MM.1S (cell line): ENCODE data around the gene PDE4B.

Source experiments
- EZH2 ChIP-seq: fragments of 300-600 bp; sonication (generic); optimal IDR thresholded peaks from 2 replicates; pipeline ENCODE3; 2017; ENCODE audit warnings: low read depth, mild to moderate bottlenecking, antibody characterized with exemption, low read length, mixed read lengths
- EZH2phosphoT487 ChIP-seq: fragments of 300-600 bp; sonication (generic); IDR thresholded peaks from 2 replicates; pipeline ENCODE4 v1.6.1; 2018; ENCODE audit warnings: antibody characterized with exemption, low read length
- TF ChIP-seq, protein P1 (sequence below): fragments of 300-600 bp; sonication (generic); IDR thresholded peaks from 2 replicates; pipeline ENCODE4 v1.5.1; 2016; ENCODE audit warnings: antibody characterized with exemption, low read length, mixed read lengths

DNA sequence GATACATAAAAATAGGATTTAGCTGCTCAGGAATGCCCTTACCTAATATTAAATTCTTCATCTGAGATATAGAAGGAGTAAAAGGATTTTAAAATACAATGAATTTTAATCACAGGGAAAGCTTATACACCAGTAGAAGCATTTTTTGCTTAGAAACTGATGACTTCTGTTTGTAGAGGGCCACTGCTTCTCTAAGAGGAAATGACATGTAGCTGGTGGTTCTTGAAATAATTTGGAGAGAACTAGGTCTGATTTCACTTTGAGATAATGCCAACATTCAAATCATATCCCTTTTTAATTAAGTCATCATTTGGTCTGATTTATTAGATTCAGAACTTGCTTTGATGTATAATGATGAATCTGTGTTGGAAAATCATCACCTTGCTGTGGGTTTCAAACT is 574.7 kb downstream of the PDE4B start:
- TF ChIP-seq, protein P1, sequence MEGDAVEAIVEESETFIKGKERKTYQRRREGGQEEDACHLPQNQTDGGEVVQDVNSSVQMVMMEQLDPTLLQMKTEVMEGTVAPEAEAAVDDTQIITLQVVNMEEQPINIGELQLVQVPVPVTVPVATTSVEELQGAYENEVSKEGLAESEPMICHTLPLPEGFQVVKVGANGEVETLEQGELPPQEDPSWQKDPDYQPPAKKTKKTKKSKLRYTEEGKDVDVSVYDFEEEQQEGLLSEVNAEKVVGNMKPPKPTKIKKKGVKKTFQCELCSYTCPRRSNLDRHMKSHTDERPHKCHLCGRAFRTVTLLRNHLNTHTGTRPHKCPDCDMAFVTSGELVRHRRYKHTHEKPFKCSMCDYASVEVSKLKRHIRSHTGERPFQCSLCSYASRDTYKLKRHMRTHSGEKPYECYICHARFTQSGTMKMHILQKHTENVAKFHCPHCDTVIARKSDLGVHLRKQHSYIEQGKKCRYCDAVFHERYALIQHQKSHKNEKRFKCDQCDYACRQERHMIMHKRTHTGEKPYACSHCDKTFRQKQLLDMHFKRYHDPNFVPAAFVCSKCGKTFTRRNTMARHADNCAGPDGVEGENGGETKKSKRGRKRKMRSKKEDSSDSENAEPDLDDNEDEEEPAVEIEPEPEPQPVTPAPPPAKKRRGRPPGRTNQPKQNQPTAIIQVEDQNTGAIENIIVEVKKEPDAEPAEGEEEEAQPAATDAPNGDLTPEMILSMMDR: no peak
- no peak for TF ChIP-seq EZH2
- TF ChIP-seq EZH2phosphoT487: no peak
